Measurements from ENCODE around the gene REV3L. TPM values are rescaled to one million over a fixed set of nuclear protein-coding genes. Genes with fewer than 3 reads are reported as not detected.

Gene REV3L
- total RNA-seq, 1 donor from 2014 or later = 38.0 TPM

DNA sequence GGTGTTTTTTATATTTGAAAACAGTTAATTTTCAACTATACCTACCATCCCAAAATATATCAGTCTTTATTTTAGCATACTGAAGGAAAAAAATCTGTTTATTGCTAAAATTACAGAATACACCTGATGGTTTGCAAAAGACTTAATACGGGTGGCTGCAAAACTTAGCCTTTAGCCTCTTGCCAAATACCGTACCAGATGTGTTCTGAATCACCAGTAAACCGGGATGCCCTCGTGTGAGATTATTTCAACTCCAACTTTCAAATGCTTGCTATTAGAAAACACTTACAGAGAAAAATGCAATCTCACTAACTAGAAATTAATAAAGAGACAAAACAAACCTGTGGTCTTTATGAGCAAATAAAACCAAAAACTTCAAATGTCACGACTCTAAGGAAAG is 36.0 kb downstream of the REV3L start:
- DNase-seq (ENCODE audit: low spot score) = no peak
- TF ChIP-seq, protein P1, sequence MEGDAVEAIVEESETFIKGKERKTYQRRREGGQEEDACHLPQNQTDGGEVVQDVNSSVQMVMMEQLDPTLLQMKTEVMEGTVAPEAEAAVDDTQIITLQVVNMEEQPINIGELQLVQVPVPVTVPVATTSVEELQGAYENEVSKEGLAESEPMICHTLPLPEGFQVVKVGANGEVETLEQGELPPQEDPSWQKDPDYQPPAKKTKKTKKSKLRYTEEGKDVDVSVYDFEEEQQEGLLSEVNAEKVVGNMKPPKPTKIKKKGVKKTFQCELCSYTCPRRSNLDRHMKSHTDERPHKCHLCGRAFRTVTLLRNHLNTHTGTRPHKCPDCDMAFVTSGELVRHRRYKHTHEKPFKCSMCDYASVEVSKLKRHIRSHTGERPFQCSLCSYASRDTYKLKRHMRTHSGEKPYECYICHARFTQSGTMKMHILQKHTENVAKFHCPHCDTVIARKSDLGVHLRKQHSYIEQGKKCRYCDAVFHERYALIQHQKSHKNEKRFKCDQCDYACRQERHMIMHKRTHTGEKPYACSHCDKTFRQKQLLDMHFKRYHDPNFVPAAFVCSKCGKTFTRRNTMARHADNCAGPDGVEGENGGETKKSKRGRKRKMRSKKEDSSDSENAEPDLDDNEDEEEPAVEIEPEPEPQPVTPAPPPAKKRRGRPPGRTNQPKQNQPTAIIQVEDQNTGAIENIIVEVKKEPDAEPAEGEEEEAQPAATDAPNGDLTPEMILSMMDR (IDR thresholded peaks at IDR 0.05) = no peak
- H3K4me3 Mint-ChIP-seq (ENCODE audit: unreplicated experiment) = no peak overlapping the region
- H3K36me3 Mint-ChIP-seq (ENCODE audit: low read depth) = no peaks in the 10 kb centered on the region
- H3K27me3 Mint-ChIP-seq (ENCODE audit: low read depth) = no peaks in the 10 kb centered on the region
- H3K4me1 Mint-ChIP-seq (ENCODE audit: low read depth) = peaks cover 43% of the 10 kb centered on the region
- no peak overlapping the region for H3K27ac Mint-ChIP-seq (ENCODE audit: unreplicated experiment)
- no peaks in the 10 kb centered on the region for H3K9me3 Mint-ChIP-seq (ENCODE audit: low read depth)

GRCh38 chr6:111445861-111446267 is 37.2 kb downstream of the REV3L start:
- Mint-ChIP-seq H3K4me3 (ENCODE audit: unreplicated experiment) (no peak overlapping the region), H3K4me1 (ENCODE audit: low read depth) (peaks cover 32% of the 10 kb centered on the region), H3K9me3 (ENCODE audit: low read depth) (no peaks in the 10 kb centered on the region), H3K27me3 (ENCODE audit: low read depth) (no peaks in the 10 kb centered on the region), H3K27ac (ENCODE audit: unreplicated experiment) (no peak overlapping the region), H3K36me3 (ENCODE audit: low read depth) (peaks cover under 1% of the 10 kb centered on the region)
- TF ChIP-seq, protein P1 (IDR thresholded peaks at IDR 0.05) = no peak
- no peak for DNase-seq (ENCODE audit: low spot score)

- TF ChIP-seq, protein P1 (IDR thresholded peaks at IDR 0.05) = no peak
- no peak for DNase-seq (ENCODE audit: low spot score)
- no peaks in the 10 kb centered on the region for H3K27me3 Mint-ChIP-seq (ENCODE audit: low read depth)
- H3K4me3 Mint-ChIP-seq (ENCODE audit: unreplicated experiment) = no peak overlapping the region
- peaks cover 30% of the 10 kb centered on the region for H3K4me1 Mint-ChIP-seq (ENCODE audit: low read depth)
- H3K9me3 Mint-ChIP-seq (ENCODE audit: low read depth) = no peaks in the 10 kb centered on the region
- H3K27ac Mint-ChIP-seq (ENCODE audit: unreplicated experiment) = no peak overlapping the region
- peaks cover 2% of the 10 kb centered on the region for H3K36me3 Mint-ChIP-seq (ENCODE audit: low read depth)
Measured at GRCh38 chr6:111444794-111445193, 38.2 kb downstream of the REV3L start.

DNA sequence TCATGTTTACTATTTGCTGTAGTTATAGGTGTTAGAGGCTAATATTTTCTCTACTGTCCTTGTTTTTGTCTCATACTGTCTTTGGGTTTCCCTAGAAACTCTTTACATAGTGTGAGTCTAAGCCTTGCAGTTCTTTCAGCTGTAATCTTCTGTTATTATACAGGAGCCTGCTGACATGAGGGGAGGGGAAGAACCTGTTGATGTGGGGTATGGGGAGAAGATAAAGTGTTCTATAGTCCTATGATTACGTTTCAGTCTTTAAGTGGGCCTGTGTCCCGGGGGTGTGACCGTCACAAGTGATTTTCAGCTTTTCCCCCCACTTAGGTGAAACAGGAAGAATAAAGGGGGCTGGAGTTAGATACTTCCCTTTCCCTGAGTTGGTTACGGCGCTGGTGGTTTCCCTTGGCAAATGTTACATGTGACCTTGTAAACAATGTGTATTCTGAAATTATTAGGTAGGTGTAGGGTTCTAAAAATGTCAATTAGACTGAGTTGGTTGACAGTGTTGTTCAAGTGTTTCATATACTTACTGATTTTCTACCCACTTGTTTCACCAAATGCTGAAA is 41.3 kb downstream of the REV3L start:
- Mint-ChIP-seq H3K27ac (ENCODE audit: unreplicated experiment) (no peak overlapping the region), H3K4me1 (ENCODE audit: low read depth) (peaks cover 20% of the 10 kb centered on the region), H3K36me3 (ENCODE audit: low read depth) (peaks cover 2% of the 10 kb centered on the region), H3K9me3 (ENCODE audit: low read depth) (no peaks in the 10 kb centered on the region), H3K4me3 (ENCODE audit: unreplicated experiment) (no peak overlapping the region), H3K27me3 (ENCODE audit: low read depth) (no peaks in the 10 kb centered on the region)
- TF ChIP-seq, protein P1 (IDR thresholded peaks at IDR 0.05) = no peak
- DNase-seq (ENCODE audit: low spot score) = no peak

DNA sequence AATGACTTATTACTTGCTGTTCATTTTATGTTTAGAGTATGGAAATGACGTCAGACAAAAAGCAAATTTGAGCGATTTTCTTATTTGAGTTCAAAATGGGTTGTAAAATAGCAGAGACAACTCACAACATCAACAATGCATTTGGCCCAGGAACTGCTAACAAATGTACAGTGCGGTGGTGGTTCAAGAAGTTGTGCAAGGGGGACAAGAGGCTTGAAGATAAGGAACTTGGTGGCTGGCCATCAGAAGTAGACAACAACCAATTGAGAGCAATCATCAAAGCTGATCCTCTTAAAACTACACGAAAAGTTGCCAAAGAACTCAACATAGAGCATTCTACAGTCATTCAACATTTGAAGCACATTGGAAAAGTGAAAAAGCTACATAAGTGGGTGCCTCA is 43.8 kb downstream of the REV3L start:
- Mint-ChIP-seq H3K27me3 (ENCODE audit: low read depth) (no peaks in the 10 kb centered on the region), H3K9me3 (ENCODE audit: low read depth) (peaks cover 12% of the 10 kb centered on the region), H3K27ac (ENCODE audit: unreplicated experiment) (no peak overlapping the region), H3K36me3 (ENCODE audit: low read depth) (peaks cover 7% of the 10 kb centered on the region), H3K4me3 (ENCODE audit: unreplicated experiment) (no peak overlapping the region), H3K4me1 (ENCODE audit: low read depth) (peaks cover 18% of the 10 kb centered on the region)
- no peak for DNase-seq (ENCODE audit: low spot score)
- TF ChIP-seq, protein P1 (IDR thresholded peaks at IDR 0.05) = no peak

All from chondrocyte (in vitro differentiated cells).